ENCODE data around the gene FAM170B.

The FAM170B gene

DNA sequence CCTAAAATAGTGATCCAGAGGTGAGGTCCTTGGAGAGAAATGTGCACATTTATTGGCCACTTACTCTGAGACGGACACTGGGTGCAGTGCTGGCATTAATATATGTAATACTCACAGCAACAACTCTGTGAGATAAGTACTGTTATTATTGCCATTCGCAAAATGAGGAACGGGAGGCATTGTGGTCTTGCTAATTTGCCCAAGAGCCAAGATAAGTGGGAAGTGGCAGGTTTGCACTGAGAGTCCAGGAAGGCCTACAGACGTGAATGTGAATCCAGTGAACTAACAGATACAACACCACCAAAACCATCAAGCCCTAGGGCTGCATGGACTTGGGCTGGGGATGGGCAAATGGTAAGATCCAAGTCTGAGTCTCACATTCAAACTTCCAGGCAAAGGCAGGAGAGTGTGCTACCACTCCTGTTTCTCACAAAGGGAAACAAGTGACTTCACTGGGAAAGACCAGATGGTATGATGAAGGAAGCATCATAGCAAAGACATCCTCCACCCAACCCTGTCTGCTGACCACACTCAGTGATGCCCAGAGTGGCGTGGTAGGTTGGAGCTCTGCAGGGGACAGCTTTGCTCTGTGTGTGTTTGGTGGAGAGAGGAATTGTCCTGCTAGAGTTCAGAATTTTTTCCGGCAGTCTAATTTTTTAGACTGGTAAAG is 35.1 kb upstream of the FAM170B start:
- no peak for DNase-seq

DNA sequence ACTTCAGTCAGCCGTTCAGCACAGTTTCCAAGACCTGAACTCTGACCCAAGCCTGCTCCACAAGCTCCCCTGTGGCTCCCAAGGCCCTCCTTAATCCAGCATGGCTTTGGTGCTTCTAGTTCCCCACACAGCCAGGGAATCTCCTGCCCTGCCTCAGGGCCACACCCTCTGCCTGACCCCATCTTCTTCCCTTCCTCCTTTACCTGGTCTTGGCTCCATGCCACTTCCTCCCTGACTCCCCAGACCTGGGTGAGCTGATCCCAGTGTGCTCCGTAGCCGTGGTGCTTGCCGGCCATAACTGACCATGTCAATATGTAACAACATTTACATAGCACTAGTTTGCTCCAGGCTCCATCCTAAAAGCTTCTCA is 34.3 kb upstream of the FAM170B start:
- DNase-seq = no peak

DNA sequence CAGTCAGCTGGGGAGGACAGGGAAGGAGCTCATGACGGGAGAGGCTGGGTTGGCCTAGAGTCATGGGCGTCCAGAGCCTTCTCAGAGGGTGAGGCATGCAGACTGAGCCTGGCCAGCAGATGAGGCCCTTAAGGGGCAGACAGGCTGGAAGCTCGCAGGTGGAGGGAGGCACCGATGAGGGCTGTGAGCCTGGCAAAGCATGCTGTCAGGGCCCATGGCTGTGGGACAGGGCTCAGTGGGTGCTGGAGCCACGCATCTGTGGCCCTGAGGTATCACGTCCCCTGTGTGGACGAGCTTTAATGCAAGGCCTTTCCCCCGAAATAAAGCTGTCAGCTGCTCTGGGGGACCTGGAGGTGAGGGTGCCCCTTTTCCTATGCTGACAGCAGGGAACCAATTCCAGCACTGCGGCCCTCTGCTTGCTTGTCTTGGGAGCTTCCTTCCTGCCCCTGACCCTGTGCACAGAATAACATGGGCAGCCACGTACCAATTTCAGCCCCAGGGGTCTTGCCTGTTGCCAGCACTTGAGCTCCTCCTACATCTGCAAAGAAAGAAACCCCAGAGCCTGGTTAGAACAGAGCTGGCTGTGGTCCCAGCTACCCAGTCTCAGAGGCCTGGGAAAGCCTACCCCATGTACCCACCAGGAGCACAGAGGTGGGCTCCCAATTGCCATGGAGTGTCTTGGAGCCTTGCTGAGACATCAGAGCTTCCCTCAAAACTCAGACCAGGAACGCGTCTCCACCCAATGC is 33.8 kb upstream of the FAM170B start:
- DNase-seq = no peak

DNA sequence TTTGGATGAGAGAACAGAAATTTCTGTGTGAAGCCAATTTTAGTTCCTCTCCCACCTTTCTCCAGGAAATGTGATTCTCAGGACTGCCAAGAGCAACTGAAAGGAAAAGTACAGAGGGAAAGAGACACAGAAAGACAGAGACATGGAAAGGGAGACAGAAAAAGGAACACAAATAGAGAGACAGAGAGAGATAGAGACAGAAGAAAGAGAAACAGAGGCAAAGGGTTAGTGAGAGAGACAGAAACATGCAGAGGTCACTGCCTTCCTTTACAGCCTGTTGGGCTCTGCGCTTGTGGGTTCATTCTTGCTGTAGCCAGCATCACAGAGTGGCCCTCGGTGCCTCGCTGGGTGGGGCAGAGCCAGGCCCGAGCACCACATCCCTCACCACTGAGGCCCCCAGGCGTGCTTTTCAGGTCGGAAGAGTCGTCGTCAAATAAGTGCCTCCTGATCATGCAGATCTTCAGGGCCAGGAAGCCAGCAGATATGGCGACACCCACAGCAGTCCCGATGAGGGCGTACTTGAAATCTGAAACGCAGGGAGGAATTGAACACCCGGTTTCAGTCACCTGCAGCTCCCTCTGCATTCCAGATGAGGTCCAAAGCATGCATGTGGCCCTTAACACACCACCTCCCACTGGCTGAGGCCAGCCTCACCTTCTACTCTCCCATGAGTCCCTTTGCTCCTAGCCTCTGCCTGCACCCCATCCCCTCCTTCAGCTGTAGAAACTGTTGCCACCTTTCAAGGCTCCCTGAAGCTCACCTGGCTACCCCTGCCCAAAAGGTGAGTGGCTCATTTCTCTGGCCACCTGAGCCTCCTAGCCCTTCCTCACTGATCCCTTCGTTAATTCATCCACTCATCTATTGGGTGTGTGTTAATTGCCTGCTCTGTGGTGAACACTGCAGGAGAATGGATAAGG is 32.9 kb upstream of the FAM170B start:
- DNase-seq = no peak

DNA sequence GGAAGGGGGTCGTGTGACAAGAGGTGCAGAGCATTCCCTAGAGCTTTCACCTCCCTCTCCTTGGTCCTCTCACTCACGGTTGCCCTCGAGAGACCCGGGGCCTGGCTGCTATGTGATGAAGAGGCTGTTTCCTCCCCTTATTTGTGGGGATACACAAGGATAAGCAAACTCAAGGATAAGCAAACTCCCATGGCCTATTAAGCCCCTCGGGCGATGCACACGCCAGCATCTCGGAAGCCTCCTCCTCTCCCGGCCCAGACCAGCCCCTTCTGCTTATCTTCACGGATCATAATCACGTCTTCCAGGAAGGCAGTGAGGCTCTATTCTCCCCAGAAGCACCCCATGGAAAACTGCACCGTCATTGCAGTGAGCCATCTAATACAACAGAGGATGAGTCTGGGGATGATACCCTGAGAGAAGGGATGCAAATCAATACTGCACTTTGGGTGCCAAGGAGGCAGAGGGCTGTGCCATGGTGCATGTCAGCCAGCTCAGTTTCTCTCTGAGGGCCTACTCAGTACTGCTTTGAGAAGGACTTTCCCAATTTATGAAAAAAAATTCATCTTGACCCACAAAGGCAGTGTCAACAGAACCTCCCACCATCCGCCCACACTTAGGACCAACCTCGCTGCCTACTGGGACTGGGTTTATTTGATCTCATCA is 32.1 kb upstream of the FAM170B start:
- no peak for DNase-seq

DNA sequence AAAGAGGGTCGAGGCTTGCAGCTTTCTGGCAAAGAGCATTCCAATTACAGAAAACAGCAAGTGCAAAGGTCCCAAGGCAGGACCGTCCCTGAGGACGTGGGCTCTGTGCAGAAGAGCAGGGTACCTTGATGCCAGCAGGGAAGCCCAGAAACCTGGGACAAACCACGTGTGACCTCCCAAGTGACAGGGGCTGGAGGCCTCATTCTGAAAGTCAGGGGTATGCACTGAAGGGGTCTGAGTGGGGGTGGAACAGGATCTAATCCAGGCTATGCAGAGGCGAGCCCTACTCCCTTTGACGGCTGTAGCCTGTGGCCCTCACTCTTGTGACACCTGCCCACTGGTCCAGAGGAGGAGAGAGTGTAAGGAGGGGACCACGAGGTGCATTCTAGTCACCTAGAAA is 31.4 kb upstream of the FAM170B start:
- no peak for DNase-seq

DNA sequence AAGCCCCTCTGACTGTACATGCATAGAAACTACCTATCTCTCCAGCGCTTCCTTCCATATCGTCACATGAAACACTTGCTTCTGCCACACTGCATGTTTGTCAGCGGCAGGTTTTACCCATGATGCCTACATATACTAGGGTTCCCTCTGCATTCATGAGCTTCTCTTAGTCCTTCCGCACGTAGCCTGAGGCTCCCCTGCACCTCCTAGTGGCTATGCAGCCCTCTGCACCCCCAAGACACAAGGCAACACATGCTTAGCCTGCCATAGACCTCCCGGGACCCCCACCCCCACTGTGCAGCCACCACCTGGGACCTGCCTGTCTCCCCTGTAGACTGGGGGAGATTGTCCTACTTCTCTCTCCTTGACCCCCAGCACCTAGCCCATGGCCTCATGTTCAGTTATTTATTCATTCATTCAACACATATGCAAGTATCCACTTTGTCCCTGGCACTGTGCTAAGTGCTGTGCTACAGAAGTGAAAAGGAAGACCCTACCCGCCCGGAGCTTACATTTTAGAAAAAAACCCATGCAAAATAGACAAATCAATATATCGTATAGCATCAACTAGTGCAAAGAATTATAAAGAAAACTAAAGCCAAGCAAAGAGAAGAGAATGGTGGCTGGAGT is 30.9 kb upstream of the FAM170B start:
- no peak for DNase-seq

DNA sequence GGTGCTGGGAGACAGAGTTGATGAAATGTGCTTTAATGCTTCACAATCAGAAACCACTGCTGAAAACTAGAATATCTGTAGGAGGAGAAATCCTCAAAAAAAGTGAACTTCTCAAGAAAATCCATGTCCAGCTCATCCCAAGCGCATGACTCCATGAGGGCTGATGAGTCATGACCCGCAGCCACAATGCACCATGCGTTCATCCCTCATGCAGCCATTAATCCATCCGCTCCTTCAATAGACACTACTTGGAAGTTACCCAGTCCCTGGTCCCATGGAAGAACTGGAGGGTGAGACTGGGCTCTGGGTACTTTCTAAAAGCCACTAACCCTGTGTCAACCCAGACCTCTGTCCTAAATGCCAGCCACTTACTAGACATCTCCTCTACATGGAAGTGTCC is 29.9 kb upstream of the FAM170B start:
- DNase-seq = no peak

DNA sequence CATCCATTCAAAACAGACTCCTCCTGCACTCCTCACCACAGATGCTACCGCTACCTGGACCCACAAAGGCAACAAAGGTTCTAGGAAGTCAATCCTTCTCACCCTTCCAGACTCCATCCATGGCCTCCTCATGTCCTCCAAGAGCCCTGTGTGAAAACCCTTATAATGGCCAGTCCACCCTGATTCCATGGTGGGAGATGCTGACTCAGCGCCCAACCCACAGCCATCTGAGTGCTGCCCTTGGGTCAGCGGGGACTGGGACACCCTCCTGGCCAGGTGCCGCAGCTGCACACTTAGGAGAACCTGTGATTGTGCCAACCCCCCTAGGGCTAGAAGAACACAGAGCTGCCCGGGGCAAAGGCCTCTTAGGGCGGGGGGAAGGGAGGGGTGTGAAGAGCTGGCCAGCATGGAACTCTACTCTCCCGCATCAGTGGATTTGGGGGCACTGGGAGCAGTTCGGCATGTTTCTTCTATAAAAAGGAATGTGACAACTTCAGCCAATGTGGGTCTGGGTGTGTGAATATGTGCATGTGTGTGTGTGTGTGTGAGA is 29.0 kb upstream of the FAM170B start:
- DNase-seq = no peak

DNA sequence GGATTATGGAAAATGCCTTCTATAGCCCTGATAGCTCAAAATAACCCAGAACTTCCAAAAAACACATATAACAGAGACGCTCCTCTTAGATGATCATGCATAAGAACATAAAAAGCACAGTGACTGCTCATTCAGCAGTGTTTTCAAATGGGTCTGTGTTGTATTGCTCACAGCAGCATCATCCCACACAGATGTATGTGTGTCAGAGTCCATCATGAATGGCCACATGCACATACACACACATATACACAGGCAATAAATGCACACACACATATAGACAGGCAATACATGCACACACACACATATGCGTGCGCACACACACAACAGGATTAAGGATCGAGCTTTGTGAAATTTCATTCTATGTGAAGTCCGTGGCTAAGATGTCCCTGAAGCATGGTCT is 28.2 kb upstream of the FAM170B start:
- DNase-seq = no peak

DNA sequence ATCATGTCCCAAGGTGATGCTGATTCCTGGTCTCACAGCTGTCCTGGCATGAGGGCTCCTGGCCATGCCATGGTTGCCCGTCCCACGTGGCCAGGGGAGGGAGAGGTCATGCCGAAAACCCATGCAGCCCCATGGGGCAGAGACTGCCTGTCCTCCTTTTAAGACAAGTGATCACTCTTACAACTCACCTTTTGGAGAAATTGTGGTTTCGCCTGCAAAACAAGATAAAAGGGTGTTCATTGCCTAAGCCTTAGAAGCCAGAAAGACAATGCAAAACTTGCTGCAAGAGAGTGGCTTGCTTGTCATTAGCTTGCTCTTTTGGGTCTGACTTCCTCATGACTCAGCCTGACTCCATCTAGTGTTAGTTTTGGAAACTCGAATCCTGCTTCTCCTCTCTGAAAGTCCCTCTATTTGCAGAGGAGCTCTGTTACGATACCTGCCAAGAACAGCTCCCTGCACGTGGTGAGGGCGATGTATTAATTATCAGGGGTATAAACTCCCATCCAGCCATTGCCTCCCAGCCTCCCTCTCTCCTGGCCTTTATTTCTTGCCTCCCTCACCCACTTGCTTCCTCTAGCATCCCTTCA is 27.7 kb upstream of the FAM170B start:
- DNase-seq = no peak

DNA sequence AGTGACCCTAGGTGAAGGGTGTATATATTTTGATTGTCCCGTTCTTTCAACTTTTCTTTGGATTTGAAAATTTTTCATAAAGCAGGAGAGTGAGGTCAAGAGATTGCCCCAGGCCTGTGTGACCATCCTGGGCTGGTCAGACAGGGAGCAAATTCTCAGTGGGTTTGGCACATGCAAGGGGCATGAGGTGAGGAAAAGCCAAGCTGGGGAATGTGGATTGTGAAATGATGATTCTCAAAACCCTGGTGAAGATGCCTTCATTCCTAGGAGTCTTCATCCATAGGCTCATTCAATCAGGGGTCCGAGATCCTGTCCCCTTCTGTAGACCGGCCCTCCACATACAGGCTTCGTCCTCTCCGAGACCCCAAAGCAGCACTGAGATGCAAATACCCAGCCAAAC is 27.0 kb upstream of the FAM170B start:
- no peak for DNase-seq

DNA sequence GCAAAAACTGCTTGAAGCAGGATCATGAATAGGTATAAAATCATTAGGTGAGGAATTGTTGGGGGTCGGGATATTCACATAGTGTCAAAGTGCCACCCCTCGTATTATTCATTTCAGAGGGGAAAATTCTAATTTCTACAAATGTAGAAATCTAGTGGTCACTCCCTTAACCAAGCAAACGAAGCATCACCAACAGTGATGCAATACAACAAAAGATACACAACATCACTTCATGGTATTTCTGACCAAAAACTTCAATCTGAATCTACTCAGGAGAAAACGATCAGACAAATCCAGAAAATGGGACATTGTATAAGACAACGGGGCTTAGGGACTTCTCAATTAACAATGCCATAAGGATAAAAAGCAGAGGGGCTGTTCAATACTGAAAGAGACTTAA is 26.3 kb upstream of the FAM170B start:
- no peak for DNase-seq

DNA sequence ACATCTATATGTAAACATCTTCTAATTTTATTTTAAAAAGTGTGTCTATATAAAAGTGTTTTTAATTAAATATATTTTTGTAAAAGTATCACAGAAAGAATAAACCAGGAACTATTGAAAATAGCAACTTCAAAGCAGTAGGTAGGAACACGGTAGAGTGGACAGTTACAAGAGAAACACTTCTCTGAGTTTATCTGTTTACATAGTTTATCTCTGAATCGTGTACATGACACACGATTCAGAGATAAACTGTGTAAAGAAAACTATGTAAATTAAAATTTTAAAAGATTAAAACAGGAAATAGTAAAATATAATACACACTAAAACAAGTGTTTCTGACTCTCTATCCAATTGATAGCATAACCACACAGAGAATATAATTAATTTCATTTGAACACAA is 25.1 kb upstream of the FAM170B start:
- no peak for DNase-seq

DNA sequence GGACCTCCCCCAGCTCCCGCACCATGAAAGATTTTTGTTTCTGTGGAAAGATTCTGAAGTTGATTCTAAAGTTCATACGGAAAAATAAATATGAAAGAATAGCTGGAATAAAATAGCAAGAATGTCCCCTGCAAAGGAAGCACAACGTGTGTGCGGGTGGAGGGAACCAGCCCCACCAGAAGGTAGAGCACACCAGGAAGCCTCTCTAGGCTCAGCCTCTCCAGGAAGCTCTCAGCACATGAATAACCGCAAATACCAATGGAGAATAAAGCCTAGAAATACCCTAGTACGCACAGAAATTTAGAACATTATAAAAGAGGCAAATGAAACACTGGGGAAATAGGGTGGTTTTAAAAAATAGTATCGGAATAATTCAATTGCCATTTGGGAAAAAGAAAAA is 24.6 kb upstream of the FAM170B start:
- no peak for DNase-seq

DNA sequence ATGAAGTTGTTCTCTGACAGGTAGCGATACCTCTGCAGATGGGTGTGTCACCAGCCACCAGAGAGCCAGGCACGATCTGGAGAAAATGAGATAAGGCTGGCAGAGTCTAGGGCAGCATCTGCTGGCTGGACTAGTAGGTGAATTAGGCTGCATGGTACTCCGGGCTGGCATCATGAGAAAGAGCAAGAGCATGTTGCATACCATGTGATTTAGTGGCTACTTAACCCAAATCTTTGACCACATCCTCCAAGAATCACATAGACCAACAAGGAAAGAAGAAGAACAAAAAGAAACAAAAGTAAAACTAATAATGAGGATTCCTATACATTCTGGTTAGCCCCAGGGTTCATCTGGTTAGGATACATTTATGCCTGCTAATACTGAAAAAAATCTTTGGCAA is 23.4 kb upstream of the FAM170B start:
- no peak for DNase-seq

DNA sequence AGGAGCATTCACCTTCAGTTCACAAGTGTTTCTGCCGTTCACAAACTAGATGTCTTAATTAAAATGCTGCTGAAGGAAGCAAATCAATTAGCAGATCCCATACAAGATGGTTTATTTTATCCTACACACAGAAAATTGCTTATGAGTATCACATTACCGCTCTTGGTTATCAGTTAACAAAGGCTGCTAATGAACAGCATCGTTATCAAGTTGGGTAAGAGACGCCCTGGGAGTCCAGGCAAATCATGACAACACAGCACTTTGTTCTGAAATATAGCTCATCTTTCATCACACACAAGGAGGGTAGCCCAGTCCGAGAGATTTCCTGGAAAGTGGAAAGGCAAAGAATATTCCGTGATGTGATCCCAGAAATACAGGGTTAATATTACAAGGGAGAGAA is 20.8 kb upstream of the FAM170B start:
- no peak for DNase-seq

DNA sequence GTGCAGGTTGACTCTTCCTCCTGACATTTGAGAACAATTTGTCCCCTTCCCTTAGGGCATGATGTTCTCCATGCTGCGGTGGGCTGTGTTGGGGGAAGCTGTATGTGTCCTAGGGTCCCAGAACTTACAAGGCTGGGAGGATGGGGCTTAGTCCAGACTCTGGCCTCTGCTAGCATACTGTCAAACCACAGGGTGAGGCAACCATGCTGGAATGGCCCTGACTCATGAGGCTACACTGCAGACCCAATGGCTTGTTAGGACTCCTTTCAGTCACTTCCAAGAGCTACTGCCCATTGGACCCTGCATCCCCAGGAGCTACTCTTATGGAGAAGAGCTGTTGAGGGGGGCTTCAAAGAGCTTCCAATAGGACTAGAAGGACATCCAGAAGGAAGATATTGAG is 20.1 kb upstream of the FAM170B start:
- DNase-seq = no peak

DNA sequence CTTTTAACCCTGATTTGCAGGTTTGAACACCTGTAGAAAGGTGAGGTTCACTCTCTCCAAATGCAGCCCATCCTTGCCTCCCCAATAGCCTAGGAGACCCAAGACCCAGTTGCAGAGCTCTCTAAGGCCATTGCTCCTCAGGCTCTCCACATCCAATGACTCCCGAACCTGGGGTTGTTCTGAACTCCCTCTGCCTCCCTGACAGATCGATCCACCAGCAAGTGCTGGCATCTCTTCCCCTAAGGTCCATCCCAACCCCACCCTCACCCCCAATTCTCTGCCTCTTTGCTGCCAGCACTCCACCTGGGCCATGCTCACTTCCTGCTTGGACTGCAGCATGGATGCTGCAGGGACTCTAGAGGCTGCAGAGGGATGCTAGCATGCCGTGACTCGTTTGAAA is 19.3 kb upstream of the FAM170B start:
- DNase-seq = no peak

DNA sequence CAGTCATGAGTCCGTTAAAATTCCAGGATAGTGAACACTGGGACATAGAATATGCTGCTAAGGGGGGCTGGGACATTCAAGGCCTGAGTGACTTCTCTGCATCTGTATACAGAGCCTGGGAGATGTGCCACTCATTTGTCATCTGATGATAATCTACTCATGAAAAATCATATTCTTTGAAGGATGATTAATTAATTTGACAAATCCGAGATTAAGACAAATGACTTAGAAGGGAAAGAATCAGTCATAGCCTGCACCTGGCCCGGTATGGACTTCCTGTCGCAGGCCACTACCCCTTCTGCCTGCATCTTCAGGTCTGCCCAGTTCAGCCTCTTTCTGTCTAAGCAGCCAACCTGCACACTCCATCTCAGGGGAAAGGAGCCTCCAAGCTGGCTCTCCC is 18.8 kb upstream of the FAM170B start:
- no peak for DNase-seq

DNA sequence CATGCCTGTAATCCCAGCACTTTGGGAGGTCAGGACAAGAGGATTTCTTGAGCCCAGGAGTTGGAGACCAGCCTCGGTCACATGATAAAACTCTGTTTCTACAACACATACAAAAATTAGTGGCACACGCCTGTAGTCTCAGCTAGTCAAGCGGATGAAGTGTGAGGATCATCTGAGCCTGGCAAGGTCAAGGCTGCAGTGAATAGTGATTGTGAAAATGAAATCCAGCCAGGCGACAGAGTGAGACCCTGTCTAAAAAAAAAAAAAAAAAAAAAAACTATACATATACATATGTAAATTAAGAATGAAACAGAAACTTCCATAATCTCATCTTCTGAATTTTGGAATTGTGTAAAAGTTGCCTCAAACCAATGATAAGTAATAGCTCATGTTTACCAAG is 18.2 kb upstream of the FAM170B start:
- DNase-seq = no peak

DNA sequence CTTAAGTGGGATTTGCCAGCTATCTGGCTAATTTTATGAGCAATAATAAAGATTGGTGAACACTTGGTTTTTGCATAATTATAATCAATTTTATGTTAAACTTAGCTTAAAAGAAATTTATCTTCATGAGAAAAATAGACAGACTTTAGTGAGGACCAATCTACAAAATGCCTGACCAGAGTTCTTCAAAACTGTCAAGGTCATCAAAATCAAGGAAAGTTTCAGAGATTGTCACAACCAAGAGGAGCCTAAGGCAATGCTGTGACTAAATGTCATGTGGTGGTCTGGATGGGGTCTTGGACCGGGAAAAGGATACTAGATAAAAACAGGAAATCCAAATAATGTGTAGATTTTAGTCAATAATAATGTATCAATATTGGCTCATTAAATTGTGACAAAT is 17.7 kb upstream of the FAM170B start:
- DNase-seq = no peak

Measured in stimulated activated CD4-positive, alpha-beta T cell treated with anti-CD3 and anti-CD28 coated beads, Interleukin-12 subunit alpha, Interleukin-12 subunit beta, amount 100 ng/mL, for 4 hours (primary cell).